Central memory CD8-positive, alpha-beta T cell (primary cell): ENCODE data around the gene RNF145.
"Not testable (repeated sequence)": the region's sequence is repeated elsewhere in the genome, so short reads cannot be mapped to it uniquely, and the experiment has no call there.

Source experiments
- ATAC-seq: fragments of 150-1000 bp; cut with Tn5 transposase; replicated peaks from 2 replicates; pipeline ENCODE4 v1.10.0; 2022; ENCODE audit warnings: mild to moderate bottlenecking, moderate FRiP score, moderate number of reproducible peaks; ENCODE audit not compliant: poor library complexity, severe bottlenecking; ENCODE audit errors: extremely low read depth
- DNase-seq, 2 donors: peaks; one replicate each; pipeline ENCODE4 v3.0.0; 2021; ENCODE audit warnings: low spot score in 2 of 2
- H3K27ac Mint-ChIP-seq: one replicate; pipeline ENCODE4 v1.8.0; 2022; ENCODE audit warnings: low read depth, mild to moderate bottlenecking, moderate library complexity, mixed read lengths
- H3K27me3 Mint-ChIP-seq: one replicate; pipeline ENCODE4 v1.8.0; 2022; ENCODE audit warnings: mixed read lengths
- H3K36me3 Mint-ChIP-seq: one replicate; pipeline ENCODE4 v1.8.0; 2022; ENCODE audit warnings: mild to moderate bottlenecking, moderate library complexity, mixed read lengths; ENCODE audit not compliant: insufficient read depth
- H3K4me1 Mint-ChIP-seq: one replicate; pipeline ENCODE4 v1.8.0; 2022; ENCODE audit warnings: mixed read lengths
- H3K4me3 Mint-ChIP-seq: one replicate; pipeline ENCODE4 v1.8.0; 2022; ENCODE audit warnings: mild to moderate bottlenecking, moderate library complexity, mixed read lengths
- H3K9me3 Mint-ChIP-seq: one replicate; pipeline ENCODE4 v1.8.0; 2022; ENCODE audit warnings: mixed read lengths

Gene RNF145

GRCh38 chr5:159133041-159133741 lies 76.2 kb downstream of the RNF145 start:
- H3K4me3 Mint-ChIP-seq = no peak overlapping the region
- H3K4me1 Mint-ChIP-seq = no peaks in the 10 kb centered on the region
- no peak for ATAC-seq
- no peak for DNase-seq
- H3K9me3 Mint-ChIP-seq = no peaks in the 10 kb centered on the region
- H3K27me3 Mint-ChIP-seq = peaks cover 42% of the 10 kb centered on the region
- no peaks in the 10 kb centered on the region for H3K36me3 Mint-ChIP-seq
- no peak overlapping the region for H3K27ac Mint-ChIP-seq

DNA sequence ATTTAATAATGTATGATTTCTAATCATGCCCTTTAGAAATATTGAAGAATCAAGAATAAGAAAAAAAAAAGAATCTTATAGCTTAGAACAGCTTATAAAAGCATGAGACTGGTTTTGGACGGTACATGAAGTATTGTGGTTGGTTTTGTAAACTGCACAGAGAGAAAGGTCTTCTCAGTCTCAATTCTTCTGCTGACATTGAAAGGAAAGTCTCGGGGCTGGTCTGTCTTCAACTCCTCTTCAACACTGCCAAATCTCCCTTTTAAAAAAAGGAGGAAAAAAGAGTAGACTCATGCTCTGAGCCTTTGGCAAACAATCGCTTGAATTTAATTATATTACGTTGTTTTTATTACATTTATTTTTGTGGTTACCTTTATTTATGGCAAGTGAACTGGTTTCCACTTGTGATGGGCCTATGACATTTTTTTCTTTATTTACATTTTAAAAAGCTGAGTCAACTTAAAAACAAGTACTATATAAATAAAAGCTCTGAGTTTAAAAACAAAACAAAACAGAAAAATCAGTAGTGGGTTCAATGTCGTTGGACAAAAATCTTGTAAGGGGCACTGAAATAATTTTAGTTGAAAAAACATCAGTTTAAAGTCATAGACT lies 76.8 kb downstream of the RNF145 start:
- Mint-ChIP-seq H3K36me3 (no peaks in the 10 kb centered on the region), H3K9me3 (no peaks in the 10 kb centered on the region), H3K27me3 (peaks cover 36% of the 10 kb centered on the region), H3K27ac (no peak overlapping the region), H3K4me1 (no peaks in the 10 kb centered on the region), H3K4me3 (no peak overlapping the region)
- DNase-seq (no peak), ATAC-seq (no peak)

DNA sequence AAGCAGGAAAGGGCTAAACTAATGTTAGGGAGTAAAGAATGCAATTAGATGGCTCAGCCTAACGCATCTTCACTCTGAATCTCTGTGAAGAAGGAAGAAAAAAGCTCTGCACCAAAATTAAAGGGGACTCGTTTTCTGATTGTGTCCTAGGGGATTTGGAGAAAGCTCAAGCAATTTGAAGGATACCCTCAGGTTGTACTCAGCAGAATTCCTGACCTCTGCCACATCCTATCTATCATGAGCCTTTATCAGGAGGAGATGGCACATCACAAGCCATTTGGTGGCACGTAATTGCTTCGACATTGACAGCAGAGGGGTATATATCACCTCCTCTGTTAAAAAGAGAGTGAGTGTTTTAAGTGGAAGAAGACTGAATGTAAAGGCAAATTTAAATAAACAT lies 77.4 kb downstream of the RNF145 start:
- Mint-ChIP-seq H3K9me3 (no peaks in the 10 kb centered on the region), H3K4me1 (no peaks in the 10 kb centered on the region)

DNA sequence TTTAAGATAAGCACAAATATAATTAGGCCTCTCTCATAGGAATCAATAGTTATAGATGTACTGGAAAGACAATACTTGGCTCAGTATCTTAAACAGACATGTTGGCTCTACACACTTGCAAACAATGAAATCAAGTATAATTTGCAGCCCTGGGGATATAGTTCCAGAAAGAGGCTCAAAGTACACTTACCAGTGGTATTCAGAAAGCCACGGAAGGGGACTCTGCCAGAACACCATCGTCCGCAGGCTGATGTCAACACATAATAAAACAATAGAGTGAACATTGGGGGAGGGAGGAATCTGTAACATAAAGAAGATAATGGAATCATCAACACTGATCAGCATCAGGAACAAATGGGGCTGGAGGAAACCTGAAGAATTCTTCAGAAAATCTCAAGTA lies 78.5 kb downstream of the RNF145 start:
- ATAC-seq (no peak), DNase-seq (no peak)
- H3K27me3 Mint-ChIP-seq = peaks cover 31% of the 10 kb centered on the region
- H3K27ac Mint-ChIP-seq = no peak overlapping the region
- H3K4me3 Mint-ChIP-seq = no peak overlapping the region
- H3K4me1 Mint-ChIP-seq = no peaks in the 10 kb centered on the region
- no peaks in the 10 kb centered on the region for H3K9me3 Mint-ChIP-seq
- no peaks in the 10 kb centered on the region for H3K36me3 Mint-ChIP-seq

More for the DNA sequence above, 77.4 kb downstream of the RNF145 start:
- no peak for ATAC-seq
- no peaks in the 10 kb centered on the region for H3K36me3 Mint-ChIP-seq
- H3K4me3 Mint-ChIP-seq = no peak overlapping the region
- no peak for DNase-seq
- no peak overlapping the region for H3K27ac Mint-ChIP-seq
- peaks cover 30% of the 10 kb centered on the region for H3K27me3 Mint-ChIP-seq

DNA sequence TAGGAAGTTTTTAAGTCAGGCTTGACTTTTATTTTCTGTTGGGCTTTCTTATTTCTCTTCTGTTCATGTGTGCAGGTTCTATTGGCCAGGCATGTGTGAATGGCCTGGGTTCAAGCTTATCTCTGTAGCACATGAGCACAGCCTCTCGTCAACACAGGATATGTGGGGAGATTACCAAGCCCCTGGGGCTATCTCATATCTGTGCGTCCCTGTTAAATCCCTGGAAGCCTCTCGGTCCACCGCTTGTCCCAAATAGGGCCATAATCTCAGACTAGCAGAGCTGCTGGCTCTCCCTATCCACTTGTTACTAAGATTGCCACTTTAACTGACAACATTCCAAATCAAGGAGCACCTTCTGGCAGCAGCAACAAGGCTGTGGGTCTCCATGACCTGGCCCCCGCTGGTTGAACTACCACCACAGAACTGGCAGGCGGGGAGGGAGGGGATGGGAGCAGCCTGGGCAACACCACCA lies 81.2 kb downstream of the RNF145 start:
- Mint-ChIP-seq H3K27me3 (peaks cover 49% of the 10 kb centered on the region), H3K4me1 (no peaks in the 10 kb centered on the region), H3K27ac (no peak overlapping the region), H3K4me3 (no peak overlapping the region), H3K9me3 (peaks cover 6% of the 10 kb centered on the region), H3K36me3 (no peaks in the 10 kb centered on the region)
- no peak for ATAC-seq
- no peak for DNase-seq

DNA sequence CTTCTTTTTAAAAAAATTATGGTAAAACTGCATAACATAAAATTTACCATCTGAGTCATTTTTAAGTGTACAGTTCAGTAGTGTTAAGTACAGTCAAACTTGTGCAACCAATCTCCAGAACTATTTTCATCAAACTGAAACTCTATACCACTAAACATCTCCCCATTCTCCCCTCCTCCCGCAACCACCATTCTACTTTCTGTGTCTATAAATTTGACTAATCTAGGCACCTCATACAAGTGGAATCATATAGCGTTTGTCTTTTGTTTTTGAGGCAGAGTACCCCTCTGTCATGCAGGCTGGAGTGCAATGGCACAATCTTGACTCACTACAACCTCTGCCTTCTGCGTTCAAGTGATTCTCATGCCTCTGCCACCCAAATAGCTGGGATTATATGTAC lies 85.7 kb downstream of the RNF145 start:
- H3K27ac Mint-ChIP-seq = no peak overlapping the region
- no peak for DNase-seq
- peaks cover 15% of the 10 kb centered on the region for H3K4me1 Mint-ChIP-seq
- no peak for ATAC-seq
- no peaks in the 10 kb centered on the region for H3K36me3 Mint-ChIP-seq
- H3K27me3 Mint-ChIP-seq = peaks cover 21% of the 10 kb centered on the region
- no peak overlapping the region for H3K4me3 Mint-ChIP-seq
- H3K9me3 Mint-ChIP-seq = peaks cover 6% of the 10 kb centered on the region

DNA sequence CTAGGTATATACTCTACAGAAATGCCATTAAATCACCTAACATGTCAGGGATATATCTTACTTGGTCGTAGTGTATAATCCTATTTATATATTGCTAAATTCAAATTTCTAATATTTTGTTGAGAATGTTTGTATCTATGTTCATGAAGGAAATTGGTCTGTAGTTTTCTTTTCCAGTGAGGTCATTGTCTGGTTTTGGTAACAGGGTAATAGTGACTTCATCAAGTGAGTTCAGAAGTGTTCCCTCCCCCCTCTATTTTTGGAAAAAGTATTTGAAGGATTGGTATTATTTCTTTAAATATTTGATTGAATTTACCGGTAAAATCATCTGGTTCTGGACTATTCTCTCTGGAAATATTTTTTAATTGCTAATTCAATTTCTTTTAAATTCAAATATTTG lies 86.2 kb downstream of the RNF145 start:
- Mint-ChIP-seq H3K27me3 (peaks cover 21% of the 10 kb centered on the region), H3K4me1 (peaks cover 15% of the 10 kb centered on the region), H3K27ac (no peak overlapping the region), H3K36me3 (no peaks in the 10 kb centered on the region), H3K9me3 (peaks cover 6% of the 10 kb centered on the region), H3K4me3 (no peak overlapping the region)
- DNase-seq = no peak
- no peak for ATAC-seq

DNA sequence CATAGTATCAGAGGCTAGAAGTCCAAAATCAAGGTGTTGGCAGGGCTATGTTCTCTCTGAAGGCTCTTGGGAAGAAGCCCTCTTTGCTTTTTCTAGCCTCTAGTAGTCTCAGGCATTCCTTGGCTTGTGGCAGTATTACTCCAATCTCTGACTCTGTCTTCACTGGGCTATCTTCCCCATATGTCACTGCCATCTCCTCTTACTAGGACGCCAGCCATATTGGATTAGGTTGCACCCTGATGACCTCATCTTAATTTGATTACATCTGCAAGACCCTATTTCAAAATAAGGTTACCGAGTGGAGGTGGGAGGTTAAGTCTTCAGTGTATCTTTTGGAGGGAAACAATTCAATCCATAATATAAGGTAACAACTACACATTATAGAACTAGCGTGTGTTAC lies 88.3 kb downstream of the RNF145 start:
- Mint-ChIP-seq H3K27ac (peak overlapping the region; percentile 80), H3K9me3 (peaks cover 6% of the 10 kb centered on the region), H3K4me1 (peaks cover 15% of the 10 kb centered on the region), H3K4me3 (peak overlapping the region; percentile 63), H3K27me3 (peaks cover 20% of the 10 kb centered on the region), H3K36me3 (no peaks in the 10 kb centered on the region)
- DNase-seq (no peak), ATAC-seq (no peak)

DNA sequence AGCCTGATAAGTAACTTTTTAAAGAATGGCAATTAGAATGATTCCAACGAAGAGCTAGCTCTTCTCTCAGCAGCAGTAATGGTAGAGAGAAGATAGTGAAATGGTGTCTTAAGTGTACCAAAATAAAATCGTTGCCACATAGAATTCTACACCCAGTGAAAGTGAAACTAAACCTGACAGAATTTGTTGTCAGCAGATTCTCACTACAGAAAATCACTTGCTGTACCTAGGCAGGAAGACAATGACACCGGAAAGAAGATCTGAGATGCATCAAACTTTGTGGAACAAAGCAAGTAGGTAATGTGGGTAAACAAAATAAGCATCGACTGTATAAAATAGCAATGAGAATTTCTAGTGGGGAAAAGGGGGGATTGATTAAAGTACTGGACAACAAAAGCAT lies 88.9 kb downstream of the RNF145 start:
- no peak for DNase-seq

GRCh38 chr5:159119842-159120241 lies 89.5 kb downstream of the RNF145 start:
- H3K9me3 Mint-ChIP-seq, ATAC-seq, H3K27me3 Mint-ChIP-seq, DNase-seq, H3K36me3 Mint-ChIP-seq: not testable (repeated sequence)
- peak overlapping the region; percentile 63 for H3K4me3 Mint-ChIP-seq
- peaks cover 15% of the 10 kb centered on the region for H3K4me1 Mint-ChIP-seq
- H3K27ac Mint-ChIP-seq = peak overlapping the region; percentile 80

More for the DNA sequence above, 88.9 kb downstream of the RNF145 start:
- peaks cover 15% of the 10 kb centered on the region for H3K4me1 Mint-ChIP-seq
- H3K27ac Mint-ChIP-seq = peak overlapping the region; percentile 80
- ATAC-seq = peak; percentile 92
- peaks cover 13% of the 10 kb centered on the region for H3K27me3 Mint-ChIP-seq
- H3K4me3 Mint-ChIP-seq = peak overlapping the region; percentile 63
- H3K36me3 Mint-ChIP-seq = no peaks in the 10 kb centered on the region
- H3K9me3 Mint-ChIP-seq = peaks cover 2% of the 10 kb centered on the region

- H3K27me3 Mint-ChIP-seq, H3K4me3 Mint-ChIP-seq, H3K9me3 Mint-ChIP-seq, H3K27ac Mint-ChIP-seq, DNase-seq, ATAC-seq, H3K36me3 Mint-ChIP-seq: not testable (repeated sequence)
- H3K4me1 Mint-ChIP-seq = peaks cover 15% of the 10 kb centered on the region
Measured at GRCh38 chr5:159118958-159119659, 90.2 kb downstream of the RNF145 start.

- DNase-seq = no peak
- H3K4me3 Mint-ChIP-seq = no peak overlapping the region
- H3K4me1 Mint-ChIP-seq = no peaks in the 10 kb centered on the region
- no peaks in the 10 kb centered on the region for H3K36me3 Mint-ChIP-seq
- no peak for ATAC-seq
- peaks cover 35% of the 10 kb centered on the region for H3K27me3 Mint-ChIP-seq
- no peak overlapping the region for H3K27ac Mint-ChIP-seq
- H3K9me3 Mint-ChIP-seq = no peaks in the 10 kb centered on the region
Measured at GRCh38 chr5:159113405-159113804, 95.9 kb downstream of the RNF145 start.

GRCh38 chr5:159112436-159112835 lies 96.9 kb downstream of the RNF145 start:
- Mint-ChIP-seq H3K27ac (no peak overlapping the region), H3K27me3 (peaks cover 45% of the 10 kb centered on the region)

More at GRCh38 chr5:159112436-159112835, 96.9 kb downstream of the RNF145 start:
- Mint-ChIP-seq H3K4me3 (no peak overlapping the region), H3K9me3 (no peaks in the 10 kb centered on the region), H3K4me1 (no peaks in the 10 kb centered on the region), H3K36me3 (no peaks in the 10 kb centered on the region)
- DNase-seq = no peak
- no peak for ATAC-seq
